SIG-M5 treated with dmso at 0.1 percent for 504 hours (cell line): ENCODE results near the gene YJU2.
"Not testable (repeated sequence)": the region's sequence is repeated elsewhere in the genome, so short reads cannot be mapped to it uniquely, and the experiment has no call there.

Experiments
- DNase-seq: peaks from one replicate; lab custom pipeline; 2025; ENCODE audit not compliant: unreplicated experiment; lab: John Stamatoyannopoulos, UW

Gene YJU2

GRCh38 chr19:4267101-4267900 lies 20.4 kb downstream of the YJU2 start:
- peak; percentile 50 for DNase-seq

- no peak for DNase-seq
Measured at GRCh38 chr19:4267901-4268815, 21.3 kb downstream of the YJU2 start.

GRCh38 chr19:4268816-4269430 lies 22.0 kb downstream of the YJU2 start:
- no peak for DNase-seq

GRCh38 chr19:4272894-4273293 lies 26.0 kb downstream of the YJU2 start:
- DNase-seq = no peak

GRCh38 chr19:4274321-4274686 lies 27.4 kb downstream of the YJU2 start:
- DNase-seq = not testable (repeated sequence)

- no peak for DNase-seq
Measured at GRCh38 chr19:4277191-4277696, 30.4 kb downstream of the YJU2 start.

GRCh38 chr19:4278010-4278409 lies 31.1 kb downstream of the YJU2 start:
- no peak for DNase-seq

- no peak for DNase-seq
Measured at GRCh38 chr19:4278419-4279266, 31.8 kb downstream of the YJU2 start, which contains the start of gene SHD. TSS of gene SHD (plus strand) at chr19:4279266. CDS start at chr19:4280064, 798 bp downstream.

GRCh38 chr19:4279267-4279529 lies 32.3 kb downstream of the YJU2 start:
- DNase-seq = no peak

- DNase-seq = no peak
Measured at GRCh38 chr19:4279530-4280422, 32.9 kb downstream of the YJU2 start.

GRCh38 chr19:4284176-4284958 lies 37.5 kb downstream of the YJU2 start:
- DNase-seq = peak; percentile 13

- DNase-seq = no peak
Measured at GRCh38 chr19:4284974-4285373, 38.1 kb downstream of the YJU2 start.

- DNase-seq = not testable (repeated sequence)
Measured at GRCh38 chr19:4286141-4286540, 39.3 kb downstream of the YJU2 start.

GRCh38 chr19:4288091-4288777 lies 41.4 kb downstream of the YJU2 start:
- DNase-seq = no peak

- no peak for DNase-seq
Measured at GRCh38 chr19:4291184-4291732, 44.4 kb downstream of the YJU2 start.

- DNase-seq = no peak
Measured at GRCh38 chr19:4292515-4292914, 45.6 kb downstream of the YJU2 start.

GRCh38 chr19:4294389-4294788 lies 47.5 kb downstream of the YJU2 start:
- no peak for DNase-seq
